Measurements from ENCODE around the gene RSF1.

GRCh38 chr11:77815459-77815858 lies 5.1 kb downstream of the RSF1 start:
- TF ChIP-seq CTCF (conservative IDR thresholded peaks at IDR 0.05), result no peak
- no peak for TF ChIP-seq ZFX (IDR thresholded peaks at IDR 0.05)

Measured in C4-2B (cell line).